GM19043 (cell line): ENCODE data around the gene REG3A.

Source experiments
- ATAC-seq: cut with Tn5 transposase; IDR thresholded peaks from one replicate; pipeline ENCODE4 v1.9.1; 2021; ENCODE audit warnings: low read depth; ENCODE audit not compliant: unreplicated experiment

The REG3A gene

GRCh38 chr2:79124907-79125720 is 34.4 kb downstream of the REG3A start:
- no peak for ATAC-seq

DNA sequence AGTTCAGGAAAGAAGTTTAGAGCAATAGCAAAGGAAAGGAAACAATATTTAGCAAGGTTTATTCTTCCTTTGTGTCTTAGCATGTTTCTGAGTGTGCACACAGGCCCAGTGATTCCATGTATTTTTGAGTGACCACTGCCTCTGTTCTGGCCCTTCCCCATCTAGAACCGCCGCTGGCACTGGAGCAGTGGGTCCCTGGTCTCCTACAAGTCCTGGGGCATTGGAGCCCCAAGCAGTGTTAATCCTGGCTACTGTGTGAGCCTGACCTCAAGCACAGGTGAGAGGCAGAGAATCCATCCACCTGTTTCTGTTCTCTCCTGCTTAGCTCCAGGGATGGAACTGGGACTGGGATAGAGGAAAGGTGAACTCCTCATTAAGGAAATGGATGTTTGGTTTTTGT is 36.9 kb downstream of the REG3A start:
- no peak for ATAC-seq

GRCh38 chr2:79120194-79120713 is 39.3 kb downstream of the REG3A start, which contains the start of gene REG1A:
Gene REG1A, plus strand, starts transcription at chr2:79120488. Its CDS starts 374 bp downstream, at chr2:79120862.
- no peak for ATAC-seq

DNA sequence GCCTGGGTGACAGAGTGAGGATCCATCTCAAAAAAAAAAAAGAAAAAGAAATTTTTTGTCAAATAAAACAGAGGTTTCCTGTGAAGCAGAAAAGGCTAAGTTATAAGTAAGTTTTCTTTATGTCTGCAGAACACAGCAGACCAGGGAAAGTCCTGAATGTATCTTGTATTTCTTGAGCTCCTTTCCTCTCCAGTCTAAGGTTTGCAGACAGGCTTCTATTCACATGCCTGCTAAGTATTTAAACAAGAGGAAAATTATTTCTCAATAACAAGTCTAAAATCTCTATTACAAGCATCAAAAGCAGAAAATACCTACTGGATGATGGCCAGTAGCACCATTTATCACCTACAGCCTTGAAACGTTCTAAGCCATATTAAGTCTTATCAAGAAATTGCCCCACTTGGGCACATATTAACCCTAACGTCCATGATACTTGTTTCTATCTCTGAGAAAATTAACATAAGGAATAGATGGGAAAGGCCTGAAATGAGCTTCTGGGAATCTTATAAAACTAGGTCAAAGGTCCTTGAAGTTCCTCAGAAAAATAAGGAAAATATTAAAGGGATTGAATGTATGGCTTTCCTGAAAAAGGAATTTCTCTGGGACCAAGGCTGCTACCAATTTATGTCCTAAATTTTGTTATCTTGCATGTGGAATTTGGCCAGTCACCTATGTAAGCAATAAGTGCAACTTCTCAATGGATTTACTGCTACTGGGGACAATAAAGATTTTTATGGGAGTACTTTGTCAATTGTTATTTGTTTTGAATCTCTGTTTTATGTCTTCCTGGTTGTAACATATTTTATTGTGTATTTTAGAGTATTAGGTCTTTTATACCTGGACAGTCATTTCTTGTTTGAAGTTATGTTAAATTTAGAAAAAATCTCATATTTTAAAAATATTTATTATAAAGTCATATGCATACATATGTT is 42.3 kb downstream of the REG3A start:
- ATAC-seq, result no peak

DNA sequence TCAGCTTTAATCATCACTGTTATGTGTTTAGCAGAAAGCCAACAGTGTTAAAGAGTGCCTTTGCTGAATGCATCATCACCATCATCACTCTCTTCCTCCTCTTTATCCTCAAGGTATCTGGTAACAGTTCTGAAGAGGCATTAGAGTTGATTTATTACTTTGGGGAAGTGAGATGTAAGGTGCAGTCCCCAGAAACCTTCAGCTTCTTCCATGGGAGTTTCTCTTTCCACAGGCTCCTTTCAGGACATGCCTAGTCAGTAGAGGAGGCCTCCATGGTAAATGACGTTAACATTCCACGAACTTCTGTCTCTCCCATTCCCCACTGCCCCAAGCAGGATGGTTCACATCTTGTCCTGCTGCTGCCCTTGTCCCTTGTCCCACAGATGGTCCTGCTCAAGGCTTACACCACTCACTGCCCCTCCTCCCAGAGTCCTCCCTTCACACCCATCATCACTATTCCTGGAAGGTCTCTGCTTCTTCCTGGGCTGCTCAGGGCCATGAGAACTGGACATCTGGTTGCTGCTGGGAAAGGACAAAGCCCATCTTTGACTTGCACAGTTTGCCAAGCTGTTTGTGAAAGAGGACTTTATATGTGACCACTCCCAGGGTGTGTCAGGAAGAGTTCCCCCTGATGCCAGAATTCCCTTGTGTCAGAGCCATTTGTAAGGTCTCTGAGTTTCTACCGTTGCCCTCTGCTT is 44.6 kb downstream of the REG3A start:
- ATAC-seq, result no peak

- ATAC-seq, result no peak
Measured at GRCh38 chr2:79112269-79112668, 47.3 kb downstream of the REG3A start.
